Measurements from ENCODE around the gene PHTF1.

PHTF1 gene

GRCh38 chr1:113714606-113715269 lies 44.5 kb downstream of the PHTF1 start:
- Histone ChIP-seq H3K4me3 (no peak overlapping the region), H3K27me3 (no peaks in the 10 kb centered on the region), H3K36me3 (peaks cover 72 to 100% (median 91%) of the 10 kb centered on the region in 11 experiments), H3K9me3 (replicated peaks in 1 of 11) (peaks cover 26 to 29% (median 27%) of the 10 kb centered on the region in 11 experiments), H3K9ac (no peak overlapping the region), H4K20me1 (no peaks in the 10 kb centered on the region), H3K27ac (no peak overlapping the region), H3K4me2 (no peak overlapping the region), H3K4me1 (no peaks in the 10 kb centered on the region)
- TF ChIP-seq Cebpa-rat (IDR thresholded peaks at IDR 0.05), result no peak

- no peak for TF ChIP-seq Cebpa-rat (IDR thresholded peaks at IDR 0.05)
- H3K36me3 ChIP-seq, result peaks cover 31 to 69% (median 44%) of the 10 kb centered on the region in 11 experiments
- no peak overlapping the region for H3K27ac ChIP-seq
- no peak overlapping the region for H3K9ac ChIP-seq
- H3K9me3 ChIP-seq (replicated peaks in 1 of 11), result peaks cover under 1 to 10% (median 4%) of the 10 kb centered on the region in 11 experiments; a peak in 19 of 22 replicates
- H4K20me1 ChIP-seq, result no peaks in the 10 kb centered on the region
- H3K27me3 ChIP-seq, result no peaks in the 10 kb centered on the region
- 0 out of 20 replicates have a peak, but pooled peaks cover 0 to 4% (median 0%) of the 10 kb centered on the region in 10 experiments for H3K4me1 ChIP-seq
- no peak overlapping the region for H3K4me2 ChIP-seq
- no peak overlapping the region for H3K4me3 ChIP-seq
These were observed 57.9 kb downstream of the PHTF1 start for GRCh38 chr1:113701429-113701828.

GRCh38 chr1:113694910-113695309 lies 64.4 kb downstream of the PHTF1 start:
- no peak overlapping the region for H3K4me3 ChIP-seq
- no peaks in the 10 kb centered on the region for H4K20me1 ChIP-seq
- peaks cover 46 to 86% (median 68%) of the 10 kb centered on the region in 11 experiments for H3K36me3 ChIP-seq
- H3K27me3 ChIP-seq, result no peaks in the 10 kb centered on the region
- H3K9me3 ChIP-seq (replicated peaks in 1 of 11), result peaks cover 38 to 50% (median 41%) of the 10 kb centered on the region in 11 experiments
- no peak overlapping the region for H3K9ac ChIP-seq
- peaks cover 0 to 11% (median 0%) of the 10 kb centered on the region in 10 experiments; a peak in 3 of 20 replicates for H3K4me1 ChIP-seq
- TF ChIP-seq Cebpa-rat (IDR thresholded peaks at IDR 0.05), result no peak
- no peak overlapping the region for H3K27ac ChIP-seq
- no peak overlapping the region for H3K4me2 ChIP-seq

GRCh38 chr1:113692824-113693431 lies 66.4 kb downstream of the PHTF1 start:
- Histone ChIP-seq H3K27me3 (no peaks in the 10 kb centered on the region), H3K4me2 (peak overlapping the region in 2 of 11 experiments; percentile 33 to 38; a peak in 3 of 22 replicates), H3K4me3 (no peak overlapping the region), H4K20me1 (no peaks in the 10 kb centered on the region), H3K9me3 (replicated peaks in 1 of 11) (peaks cover 38 to 53% (median 41%) of the 10 kb centered on the region in 11 experiments), H3K27ac (no peak overlapping the region), H3K9ac (no peak overlapping the region), H3K36me3 (peaks cover 47 to 81% (median 65%) of the 10 kb centered on the region in 11 experiments), H3K4me1 (peaks cover 0 to 11% (median 0%) of the 10 kb centered on the region in 10 experiments; a peak in 3 of 20 replicates)
- TF ChIP-seq Cebpa-rat (IDR thresholded peaks at IDR 0.05), result no peak

- H3K36me3 ChIP-seq, result peaks cover 45 to 79% (median 60%) of the 10 kb centered on the region in 11 experiments
- H3K4me3 ChIP-seq, result no peak overlapping the region
- no peaks in the 10 kb centered on the region for H4K20me1 ChIP-seq
- no peaks in the 10 kb centered on the region for H3K27me3 ChIP-seq
- H3K4me1 ChIP-seq, result peaks cover 0 to 11% (median 0%) of the 10 kb centered on the region in 10 experiments; a peak in 3 of 20 replicates
- no peak for TF ChIP-seq Cebpa-rat (IDR thresholded peaks at IDR 0.05)
- H3K9ac ChIP-seq, result no peak overlapping the region
- no peak overlapping the region for H3K27ac ChIP-seq
- peaks cover 38 to 52% (median 41%) of the 10 kb centered on the region in 11 experiments for H3K9me3 ChIP-seq (replicated peaks in 1 of 11)
- peak overlapping the region in 2 of 11 experiments; percentile 33 to 38; a peak in 4 of 22 replicates for H3K4me2 ChIP-seq
These were observed 66.9 kb downstream of the PHTF1 start for GRCh38 chr1:113692342-113692741.

GRCh38 chr1:113691184-113691583 lies 68.1 kb downstream of the PHTF1 start:
- no peak overlapping the region for H3K9ac ChIP-seq
- peaks cover 35 to 73% (median 51%) of the 10 kb centered on the region in 11 experiments for H3K36me3 ChIP-seq
- H3K27me3 ChIP-seq, result no peaks in the 10 kb centered on the region
- H3K4me3 ChIP-seq, result no peak overlapping the region
- no peaks in the 10 kb centered on the region for H4K20me1 ChIP-seq
- no peak overlapping the region for H3K27ac ChIP-seq
- H3K4me2 ChIP-seq, result no peak overlapping the region
- H3K4me1 ChIP-seq, result peaks cover 0 to 11% (median 0%) of the 10 kb centered on the region in 10 experiments; a peak in 3 of 20 replicates
- peaks cover 33 to 41% (median 35%) of the 10 kb centered on the region in 11 experiments for H3K9me3 ChIP-seq (replicated peaks in 1 of 11)
- TF ChIP-seq Cebpa-rat (IDR thresholded peaks at IDR 0.05), result no peak

- Histone ChIP-seq H3K4me2 (no peak overlapping the region), H3K27me3 (no peaks in the 10 kb centered on the region), H4K20me1 (no peaks in the 10 kb centered on the region), H3K36me3 (peaks cover 7 to 60% (median 16%) of the 10 kb centered on the region in 11 experiments; a peak in 15 of 22 replicates), H3K9me3 (replicated peaks in 1 of 11) (0 out of 22 replicates have a peak, but pooled peaks cover 0 to 3% (median 0%) of the 10 kb centered on the region in 11 experiments), H3K4me1 (peaks cover 0 to 29% (median 14%) of the 10 kb centered on the region in 10 experiments; a peak in 14 of 20 replicates), H3K27ac (no peak overlapping the region), H3K4me3 (no peak overlapping the region), H3K9ac (no peak overlapping the region)
- no peak for TF ChIP-seq Cebpa-rat (IDR thresholded peaks at IDR 0.05)
These were observed 72.2 kb downstream of the PHTF1 start for GRCh38 chr1:113686891-113687618.

GRCh38 chr1:113684153-113684541 lies 75.1 kb downstream of the PHTF1 start:
- Histone ChIP-seq H3K4me2 (peak overlapping the region in 6 of 11 experiments; percentile 41 to 73 (median 62); a peak in 11 of 22 replicates), H3K4me3 (no peak overlapping the region), H3K27me3 (no peaks in the 10 kb centered on the region), H3K36me3 (peaks cover 0 to 39% (median 5%) of the 10 kb centered on the region in 11 experiments; a peak in 8 of 22 replicates), H3K27ac (peak overlapping the region in 7 of 11 experiments; percentile 52 to 64 (median 55); a peak in 14 of 22 replicates), H3K4me1 (peaks cover 0 to 43% (median 14%) of the 10 kb centered on the region in 10 experiments; a peak in 14 of 20 replicates), H3K9ac (peak overlapping the region in 2 of 11 experiments; percentile 28 to 45; a peak in 1 of 22 replicates), H3K9me3 (replicated peaks in 1 of 11) (no peaks in the 10 kb centered on the region), H4K20me1 (no peaks in the 10 kb centered on the region)
- TF ChIP-seq Cebpa-rat (IDR thresholded peaks at IDR 0.05), result no peak
